KMS-11 (cell line): ENCODE data around the gene KIRREL1.

Experiments
- H2AFZ ChIP-seq: fragments of 200-600 bp; sonication (generic); 2 replicates; pipeline ENCODE4 v1.6.1; 2016; ENCODE audit warnings: antibody characterized with exemption, mixed run types, low read depth
- H3K27ac ChIP-seq: fragments of 200-600 bp; sonication (generic); 2 replicates; pipeline ENCODE4 v1.6.1; 2016; ENCODE audit warnings: mild to moderate bottlenecking, mixed run types
- H3K27me3 ChIP-seq: fragments of 200-600 bp; sonication (generic); 2 replicates; pipeline ENCODE4 v1.6.1; 2017; ENCODE audit warnings: mild to moderate bottlenecking, low read depth, mixed run types, moderate library complexity; ENCODE audit not compliant: insufficient read depth
- H3K36me3 ChIP-seq: fragments of 200-600 bp; sonication (generic); 2 replicates; pipeline ENCODE4 v1.6.1; 2017; ENCODE audit warnings: mild to moderate bottlenecking, mixed run types; ENCODE audit not compliant: insufficient read depth
- H3K4me1 ChIP-seq: fragments of 200-600 bp; sonication (generic); 2 replicates; pipeline ENCODE4 v1.6.1; 2016; ENCODE audit warnings: mild to moderate bottlenecking, low read depth, mixed run types; ENCODE audit not compliant: poor library complexity, severe bottlenecking
- H3K4me2 ChIP-seq: fragments of 200-600 bp; sonication (generic); 2 replicates; pipeline ENCODE4 v1.7.0; 2016; ENCODE audit warnings: mild to moderate bottlenecking, mixed run types
- H3K4me3 ChIP-seq: fragments of 200-600 bp; sonication (generic); IDR thresholded peaks from 2 replicates; pipeline ENCODE4 v1.6.1; 2017; ENCODE audit warnings: low read depth, low read length, mixed read lengths; ENCODE audit not compliant: insufficient read depth
- H3K79me2 ChIP-seq: fragments of 200-600 bp; sonication (generic); 2 replicates; pipeline ENCODE4 v1.6.1; 2016; ENCODE audit warnings: low read depth, mixed run types; ENCODE audit not compliant: insufficient read depth
- H3K9ac ChIP-seq: fragments of 200-600 bp; sonication (generic); 2 replicates; pipeline ENCODE4 v1.6.1; 2016; ENCODE audit warnings: mild to moderate bottlenecking, mixed run types
- H4K20me1 ChIP-seq: fragments of 200-600 bp; sonication (generic); 2 replicates; pipeline ENCODE4 v1.6.1; 2016; ENCODE audit warnings: mild to moderate bottlenecking, mixed run types; ENCODE audit not compliant: insufficient read depth
- CTCF ChIP-seq: fragments of 200-600 bp; sonication (generic); conservative IDR thresholded peaks from 2 replicates; pipeline ENCODE4 v1.6.1; 2017; ENCODE audit warnings: low read depth, mild to moderate bottlenecking, antibody characterized with exemption, low read length, moderate library complexity, mixed read lengths

Gene KIRREL1

GRCh38 chr1:158027508-158027907 lies 34.1 kb downstream of the KIRREL1 start:
- H3K27ac ChIP-seq, result no peak overlapping the region
- no peaks in the 10 kb centered on the region for H4K20me1 ChIP-seq
- no peak overlapping the region for H3K4me3 ChIP-seq
- H3K9ac ChIP-seq, result no peak overlapping the region
- no peak for TF ChIP-seq CTCF
- no peaks in the 10 kb centered on the region for H3K36me3 ChIP-seq
- H2AFZ ChIP-seq, result no peak overlapping the region
- no peak overlapping the region for H3K4me2 ChIP-seq
- H3K79me2 ChIP-seq, result no peaks in the 10 kb centered on the region
- no peaks in the 10 kb centered on the region for H3K27me3 ChIP-seq
- H3K4me1 ChIP-seq, result no peaks in the 10 kb centered on the region

DNA sequence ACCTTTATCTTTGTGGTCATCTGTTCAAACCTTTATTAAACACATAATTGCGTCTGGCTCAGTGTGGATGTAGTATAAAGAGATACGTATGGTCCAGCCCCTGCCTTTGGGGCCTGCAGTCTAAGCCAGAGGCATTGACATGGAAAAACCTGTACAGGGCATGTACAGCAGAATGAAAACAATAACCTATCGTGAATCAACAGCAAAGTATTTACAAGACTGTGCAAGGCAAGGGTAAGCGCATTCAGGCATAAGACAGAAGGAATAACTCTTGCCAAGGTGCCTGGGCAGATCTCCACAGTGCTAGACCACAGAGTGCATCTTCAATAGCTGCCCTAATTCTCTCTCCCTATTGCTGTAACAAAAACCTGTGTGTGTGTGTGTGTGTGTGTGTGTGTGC lies 35.5 kb downstream of the KIRREL1 start:
- no peak overlapping the region for H3K4me2 ChIP-seq
- H3K36me3 ChIP-seq, result no peaks in the 10 kb centered on the region
- no peak overlapping the region for H3K27ac ChIP-seq
- no peak overlapping the region for H2AFZ ChIP-seq
- H4K20me1 ChIP-seq, result no peaks in the 10 kb centered on the region
- H3K79me2 ChIP-seq, result no peaks in the 10 kb centered on the region
- no peaks in the 10 kb centered on the region for H3K27me3 ChIP-seq
- H3K4me3 ChIP-seq, result no peak overlapping the region
- H3K4me1 ChIP-seq, result no peaks in the 10 kb centered on the region
- TF ChIP-seq CTCF, result no peak
- no peak overlapping the region for H3K9ac ChIP-seq

- Histone ChIP-seq H3K4me2 (no peak overlapping the region), H4K20me1 (no peaks in the 10 kb centered on the region), H2AFZ (no peak overlapping the region), H3K79me2 (no peaks in the 10 kb centered on the region), H3K27ac (no peak overlapping the region), H3K36me3 (no peaks in the 10 kb centered on the region), H3K9ac (no peak overlapping the region), H3K27me3 (no peaks in the 10 kb centered on the region), H3K4me1 (no peaks in the 10 kb centered on the region), H3K4me3 (no peak overlapping the region)
- TF ChIP-seq CTCF, result no peak
Measured at GRCh38 chr1:158035014-158035413, 41.6 kb downstream of the KIRREL1 start.

DNA sequence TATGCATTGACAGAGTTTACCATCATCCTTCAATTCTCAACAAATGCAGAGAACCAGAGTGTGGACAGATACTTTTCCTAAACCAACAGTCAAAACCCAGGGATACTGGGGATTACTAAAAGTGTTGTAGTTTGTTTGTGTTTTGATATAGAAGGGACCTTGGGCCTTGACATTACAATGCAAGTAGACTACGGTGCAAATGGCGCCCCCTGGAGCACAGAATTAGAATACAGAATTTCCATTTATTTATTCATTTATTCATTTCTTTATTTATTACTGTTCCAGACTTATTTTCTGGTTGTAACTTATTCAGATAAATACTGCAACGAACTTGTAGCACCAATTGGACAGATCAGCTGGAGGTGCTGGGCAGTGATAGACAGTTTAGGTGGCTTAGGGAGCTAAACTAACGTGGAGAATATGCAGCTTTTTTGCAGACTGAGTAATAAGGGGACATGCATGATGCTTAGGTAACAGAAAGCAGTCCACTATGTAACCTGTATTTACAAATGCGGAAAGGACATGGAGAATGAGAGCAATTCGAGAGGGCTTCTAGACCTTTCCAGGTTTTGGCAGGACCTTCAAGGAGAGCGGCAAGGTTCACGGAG lies 42.6 kb downstream of the KIRREL1 start:
- Histone ChIP-seq H3K79me2 (no peaks in the 10 kb centered on the region), H3K27ac (no peak overlapping the region), H3K9ac (no peak overlapping the region), H3K27me3 (no peaks in the 10 kb centered on the region), H3K4me3 (no peak overlapping the region), H3K4me1 (no peaks in the 10 kb centered on the region), H3K4me2 (no peak overlapping the region), H4K20me1 (no peaks in the 10 kb centered on the region), H2AFZ (no peak overlapping the region), H3K36me3 (no peaks in the 10 kb centered on the region)
- TF ChIP-seq CTCF, result peak; percentile 98
